DOHH2 (cell line): Measurements from ENCODE around the gene PLEKHG5.

Experiments
- EZH2phosphoT487 ChIP-seq: fragments of 200-600 bp; sonication (generic); IDR thresholded peaks from 2 replicates; pipeline ENCODE4 v1.6.1; 2017; ENCODE audit warnings: borderline replicate concordance, mild to moderate bottlenecking, antibody characterized with exemption, low read length, moderate library complexity, mixed read lengths
- TF ChIP-seq, protein P1 (sequence below): fragments of 200-600 bp; sonication (generic); IDR thresholded peaks from one replicate; pipeline ENCODE4 v1.5.1; 2014; ENCODE audit warnings: antibody characterized with exemption, mild to moderate bottlenecking, low read depth, low read length; ENCODE audit not compliant: poor library complexity, severe bottlenecking

DNA sequence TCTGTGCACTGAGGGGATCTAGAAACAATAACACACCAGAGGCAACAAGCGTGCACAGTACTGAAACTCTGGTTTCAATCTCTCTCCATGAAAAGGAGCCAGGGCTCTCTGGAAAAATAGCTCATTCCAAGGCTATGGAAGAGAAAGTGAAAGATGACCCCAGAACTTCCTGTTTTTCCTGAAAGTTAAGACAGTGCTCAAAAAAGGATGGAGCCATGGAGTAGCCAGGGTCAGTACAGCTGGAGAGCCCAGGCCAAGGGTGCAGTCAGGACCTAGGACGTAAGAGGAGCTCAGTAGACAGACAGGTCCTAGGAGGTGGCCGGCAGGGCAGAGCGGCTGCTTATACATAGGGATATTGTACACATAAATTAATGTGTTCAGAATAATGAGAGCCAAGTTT, 43.7 kb upstream of the PLEKHG5 start:
- TF ChIP-seq, protein P1, sequence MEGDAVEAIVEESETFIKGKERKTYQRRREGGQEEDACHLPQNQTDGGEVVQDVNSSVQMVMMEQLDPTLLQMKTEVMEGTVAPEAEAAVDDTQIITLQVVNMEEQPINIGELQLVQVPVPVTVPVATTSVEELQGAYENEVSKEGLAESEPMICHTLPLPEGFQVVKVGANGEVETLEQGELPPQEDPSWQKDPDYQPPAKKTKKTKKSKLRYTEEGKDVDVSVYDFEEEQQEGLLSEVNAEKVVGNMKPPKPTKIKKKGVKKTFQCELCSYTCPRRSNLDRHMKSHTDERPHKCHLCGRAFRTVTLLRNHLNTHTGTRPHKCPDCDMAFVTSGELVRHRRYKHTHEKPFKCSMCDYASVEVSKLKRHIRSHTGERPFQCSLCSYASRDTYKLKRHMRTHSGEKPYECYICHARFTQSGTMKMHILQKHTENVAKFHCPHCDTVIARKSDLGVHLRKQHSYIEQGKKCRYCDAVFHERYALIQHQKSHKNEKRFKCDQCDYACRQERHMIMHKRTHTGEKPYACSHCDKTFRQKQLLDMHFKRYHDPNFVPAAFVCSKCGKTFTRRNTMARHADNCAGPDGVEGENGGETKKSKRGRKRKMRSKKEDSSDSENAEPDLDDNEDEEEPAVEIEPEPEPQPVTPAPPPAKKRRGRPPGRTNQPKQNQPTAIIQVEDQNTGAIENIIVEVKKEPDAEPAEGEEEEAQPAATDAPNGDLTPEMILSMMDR = no peak
- no peak for TF ChIP-seq EZH2phosphoT487
